DOHH2 (cell line): ENCODE measurements around the gene IGF2BP1.

ENCODE experiments used
- H3F3A ChIP-seq: fragments of 200-600 bp; sonication (generic), shearing (Covaris generic); 2 replicates; pipeline ENCODE4 v1.6.0; 2016; ENCODE audit warnings: antibody characterized with exemption, mild to moderate bottlenecking; ENCODE audit not compliant: control insufficient read depth, insufficient read depth
- H3K27ac ChIP-seq: fragments of 200-600 bp; sonication (generic); 2 replicates; pipeline ENCODE4 v1.5.1; 2014; ENCODE audit warnings: low read depth, mild to moderate bottlenecking, low read length, moderate library complexity
- H3K27me3 ChIP-seq: fragments of 200-600 bp; sonication (generic); 2 replicates; pipeline ENCODE4 v1.6.1; 2014; ENCODE audit warnings: mild to moderate bottlenecking, low read length, mixed read lengths; ENCODE audit not compliant: control insufficient read depth
- H3K36me3 ChIP-seq: fragments of 200-600 bp; sonication (generic); 2 replicates; pipeline ENCODE4 v1.6.1; 2014; ENCODE audit warnings: mild to moderate bottlenecking, low read length, moderate library complexity, mixed read lengths; ENCODE audit not compliant: control insufficient read depth
- H3K4me1 ChIP-seq: fragments of 200-600 bp; sonication (generic); 2 replicates; pipeline ENCODE4 v1.6.1; 2014; ENCODE audit warnings: mild to moderate bottlenecking, low read length, mixed read lengths; ENCODE audit not compliant: control insufficient read depth
- H3K4me2 ChIP-seq: fragments of 200-600 bp; sonication (generic); 2 replicates; pipeline ENCODE4 v1.6.0; 2014; ENCODE audit warnings: mild to moderate bottlenecking, low read length, moderate library complexity
- H3K4me3 ChIP-seq: fragments of 200-600 bp; sonication (generic); 2 replicates; pipeline ENCODE4 v1.5.1; 2014; ENCODE audit warnings: mild to moderate bottlenecking, low read length, mixed read lengths
- H3K79me2 ChIP-seq: fragments of 200-600 bp; sonication (generic); 2 replicates; pipeline ENCODE4 v1.6.1; 2014; ENCODE audit warnings: mild to moderate bottlenecking, low read length, mixed read lengths; ENCODE audit not compliant: control insufficient read depth
- H3K9me2 ChIP-seq: fragments of 200-600 bp; sonication (generic); replicated peaks from 2 replicates; pipeline ENCODE4 v1.6.1; 2014; ENCODE audit warnings: mild to moderate bottlenecking, low read length, mixed read lengths; ENCODE audit not compliant: control insufficient read depth
- H3K9me3 ChIP-seq: fragments of 200-600 bp; sonication (generic); 2 replicates; pipeline ENCODE4 v1.6.1; 2014; ENCODE audit warnings: antibody characterized with exemption, low read length, mixed read lengths; ENCODE audit not compliant: control insufficient read depth, insufficient read depth
- H4K20me1 ChIP-seq: fragments of 200-600 bp; sonication (generic); 2 replicates; pipeline ENCODE4 v1.6.0; 2014; ENCODE audit warnings: low read depth, mild to moderate bottlenecking, antibody characterized with exemption, low read length, moderate library complexity; ENCODE audit not compliant: control insufficient read depth, insufficient read depth
- CTCF ChIP-seq: fragments of 200-600 bp; sonication (generic); IDR thresholded peaks from one replicate; pipeline ENCODE4 v1.5.1; 2014; ENCODE audit warnings: antibody characterized with exemption, mild to moderate bottlenecking, low read depth, low read length; ENCODE audit not compliant: poor library complexity, severe bottlenecking
- EZH2phosphoT487 ChIP-seq: fragments of 200-600 bp; sonication (generic); IDR thresholded peaks from 2 replicates; pipeline ENCODE4 v1.6.1; 2017; ENCODE audit warnings: borderline replicate concordance, mild to moderate bottlenecking, antibody characterized with exemption, low read length, moderate library complexity, mixed read lengths

IGF2BP1 gene

GRCh38 chr17:48973806-48974205, 23.4 kb upstream of the IGF2BP1 start:
- Histone ChIP-seq H3F3A (no peaks in the 10 kb centered on the region), H3K36me3 (no peaks in the 10 kb centered on the region), H3K27ac (no peak overlapping the region), H3K9me2 (no peaks in the 10 kb centered on the region), H3K9me3 (no peaks in the 10 kb centered on the region), H3K4me2 (no peak overlapping the region), H3K4me3 (no peak overlapping the region), H3K4me1 (no peaks in the 10 kb centered on the region), H3K79me2 (no peaks in the 10 kb centered on the region), H3K27me3 (peaks cover 2% of the 10 kb centered on the region; the same call in 1 of the 2 replicates), H4K20me1 (no peaks in the 10 kb centered on the region)
- TF ChIP-seq CTCF: no peak
- no peak for TF ChIP-seq EZH2phosphoT487

GRCh38 chr17:48981927-48982539, 15.2 kb upstream of the IGF2BP1 start:
- H3K4me3 ChIP-seq: no peak overlapping the region
- no peaks in the 10 kb centered on the region for H4K20me1 ChIP-seq
- no peaks in the 10 kb centered on the region for H3K27me3 ChIP-seq
- no peaks in the 10 kb centered on the region for H3K9me2 ChIP-seq
- no peak overlapping the region for H3K27ac ChIP-seq
- H3K79me2 ChIP-seq: no peaks in the 10 kb centered on the region
- TF ChIP-seq EZH2phosphoT487 (no peak), CTCF (no peak)
- no peaks in the 10 kb centered on the region for H3K9me3 ChIP-seq
- no peaks in the 10 kb centered on the region for H3K4me1 ChIP-seq
- no peaks in the 10 kb centered on the region for H3K36me3 ChIP-seq
- H3K4me2 ChIP-seq: no peak overlapping the region
- no peaks in the 10 kb centered on the region for H3F3A ChIP-seq

- Histone ChIP-seq H3K4me2 (no peak overlapping the region), H3K27me3 (peaks cover 6% of the 10 kb centered on the region), H3K79me2 (no peaks in the 10 kb centered on the region), H3K27ac (no peak overlapping the region), H3K9me3 (no peaks in the 10 kb centered on the region), H3K36me3 (no peaks in the 10 kb centered on the region), H4K20me1 (no peaks in the 10 kb centered on the region), H3K4me1 (no peaks in the 10 kb centered on the region), H3K9me2 (no peaks in the 10 kb centered on the region), H3K4me3 (no peak overlapping the region), H3F3A (no peaks in the 10 kb centered on the region)
- TF ChIP-seq EZH2phosphoT487: no peak
Measured at GRCh38 chr17:48985436-48986245, 11.5 kb upstream of the IGF2BP1 start.

GRCh38 chr17:48989100-48989499, 8.1 kb upstream of the IGF2BP1 start:
- H3K27me3 ChIP-seq: peaks cover 16% of the 10 kb centered on the region

More at GRCh38 chr17:48989100-48989499, 8.1 kb upstream of the IGF2BP1 start:
- Histone ChIP-seq H3K79me2 (no peaks in the 10 kb centered on the region), H3K9me2 (no peaks in the 10 kb centered on the region), H3K4me1 (no peaks in the 10 kb centered on the region), H4K20me1 (no peaks in the 10 kb centered on the region), H3K9me3 (no peaks in the 10 kb centered on the region), H3K27ac (no peak overlapping the region), H3F3A (no peaks in the 10 kb centered on the region), H3K4me2 (no peak overlapping the region), H3K36me3 (no peaks in the 10 kb centered on the region), H3K4me3 (no peak overlapping the region)
- no peak for TF ChIP-seq EZH2phosphoT487
- no peak for TF ChIP-seq CTCF
